ENCODE data around the gene THSD8.

- TF ChIP-seq MAX (IDR thresholded peaks at IDR 0.05) (no peak), RAD21 (IDR thresholded peaks at IDR 0.05; ENCODE audit: low read depth) (no peak), EGR1 (IDR thresholded peaks at IDR 0.05) (no peak), TEAD4 (IDR thresholded peaks at IDR 0.05) (no peak), YY1 (IDR thresholded peaks at IDR 0.05; ENCODE audit: low read depth) (no peak), REST (IDR thresholded peaks at IDR 0.05; ENCODE audit: low read depth) (no peak), NFIC (IDR thresholded peaks at IDR 0.05) (no peak), CEBPB (IDR thresholded peaks at IDR 0.05) (no peak), CREB1 (IDR thresholded peaks at IDR 0.05; ENCODE audit: low read depth) (no peak), ZBTB7A (IDR thresholded peaks at IDR 0.05; ENCODE audit: low read depth) (no peak), FOXM1 (IDR thresholded peaks at IDR 0.05; ENCODE audit: borderline replicate concordance, low read depth) (no peak), TAF1 (IDR thresholded peaks at IDR 0.05; ENCODE audit: low read depth) (no peak)
- TF ChIP-seq, protein P1, sequence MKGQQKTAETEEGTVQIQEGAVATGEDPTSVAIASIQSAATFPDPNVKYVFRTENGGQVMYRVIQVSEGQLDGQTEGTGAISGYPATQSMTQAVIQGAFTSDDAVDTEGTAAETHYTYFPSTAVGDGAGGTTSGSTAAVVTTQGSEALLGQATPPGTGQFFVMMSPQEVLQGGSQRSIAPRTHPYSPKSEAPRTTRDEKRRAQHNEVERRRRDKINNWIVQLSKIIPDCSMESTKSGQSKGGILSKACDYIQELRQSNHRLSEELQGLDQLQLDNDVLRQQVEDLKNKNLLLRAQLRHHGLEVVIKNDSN (IDR thresholded peaks at IDR 0.05), result no peak
Observed at GRCh38 chr19:12804051-12804450, 2.2 kb downstream of the THSD8 start.
